ENCODE measurements around the gene RUNX2. TPM values are rescaled to one million over a fixed set of nuclear protein-coding genes. Genes with fewer than 3 reads are reported as not detected.

RUNX2 gene
- total RNA-seq, 1 donor from 2014 or later, result 0.09 TPM

DNA sequence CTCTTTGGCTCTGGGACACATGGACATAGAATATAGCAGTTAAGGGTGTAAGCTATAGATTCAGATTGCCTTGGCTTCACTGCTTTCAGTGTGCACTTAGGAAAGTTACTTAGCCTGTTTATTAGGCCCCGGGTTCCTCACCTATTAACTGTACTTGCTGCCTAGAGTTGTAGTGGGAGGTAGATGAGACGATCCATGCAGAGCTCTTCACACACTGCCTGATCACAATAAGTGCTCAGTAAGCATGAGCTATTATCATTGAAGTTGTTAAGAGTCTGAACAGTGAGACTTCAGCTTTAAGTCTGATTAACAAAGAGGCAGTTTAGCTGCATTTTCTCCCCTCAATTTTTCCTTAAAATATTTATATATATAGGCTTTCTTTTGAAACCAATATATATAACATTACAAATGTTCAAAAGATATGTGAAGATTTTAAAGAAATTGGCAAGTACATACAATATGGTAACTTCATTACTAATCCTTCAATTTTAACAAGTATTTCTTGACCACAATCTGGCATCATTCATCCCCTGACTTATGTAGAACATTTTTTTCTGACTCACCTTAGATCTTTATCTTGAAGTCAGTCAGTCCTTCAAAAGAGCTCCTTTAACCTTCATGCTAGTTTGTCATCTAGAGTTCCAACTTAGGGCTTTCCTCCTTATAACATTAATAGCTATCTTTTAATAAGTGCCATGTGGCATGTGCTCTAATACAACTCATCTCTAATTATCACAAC lies 70.1 kb downstream of the RUNX2 start:
- Histone ChIP-seq H4K20me1 (ENCODE audit: low read depth) (no peaks in the 10 kb centered on the region), H3K9me3 (ENCODE audit: low read depth) (no peaks in the 10 kb centered on the region), H3K9ac (no peak overlapping the region), H3K27me3 (no peaks in the 10 kb centered on the region), H3K4me3 (no peak overlapping the region), H2AFZ (replicated peaks) (no peak overlapping the region), H3K79me2 (ENCODE audit: low read depth) (no peaks in the 10 kb centered on the region), H3K27ac (no peak overlapping the region), H3K4me2 (no peak overlapping the region), H3K36me3 (no peaks in the 10 kb centered on the region), H3F3A (ENCODE audit: low read depth) (no peaks in the 10 kb centered on the region), H3K4me1 (no peaks in the 10 kb centered on the region)
- no peaks in the 10 kb centered on the region for H3K36me3 Mint-ChIP-seq
- H3K4me3 Mint-ChIP-seq, result no peak overlapping the region
- DNase-seq (ENCODE audit: low spot score), result no peak
- H3K4me1 Mint-ChIP-seq, result no peaks in the 10 kb centered on the region
- TF ChIP-seq EZH2phosphoT487 (IDR thresholded peaks at IDR 0.05) (no peak), EZH2 (IDR thresholded peaks at IDR 0.05) (no peak), CTCF (IDR thresholded peaks at IDR 0.05) (no peak)
- no peak overlapping the region for H3K27ac Mint-ChIP-seq
- peaks cover 5% of the 10 kb centered on the region for H3K9me3 Mint-ChIP-seq
- H3K27me3 Mint-ChIP-seq (ENCODE audit: insufficient read depth, low read depth), result no peaks in the 10 kb centered on the region

DNA sequence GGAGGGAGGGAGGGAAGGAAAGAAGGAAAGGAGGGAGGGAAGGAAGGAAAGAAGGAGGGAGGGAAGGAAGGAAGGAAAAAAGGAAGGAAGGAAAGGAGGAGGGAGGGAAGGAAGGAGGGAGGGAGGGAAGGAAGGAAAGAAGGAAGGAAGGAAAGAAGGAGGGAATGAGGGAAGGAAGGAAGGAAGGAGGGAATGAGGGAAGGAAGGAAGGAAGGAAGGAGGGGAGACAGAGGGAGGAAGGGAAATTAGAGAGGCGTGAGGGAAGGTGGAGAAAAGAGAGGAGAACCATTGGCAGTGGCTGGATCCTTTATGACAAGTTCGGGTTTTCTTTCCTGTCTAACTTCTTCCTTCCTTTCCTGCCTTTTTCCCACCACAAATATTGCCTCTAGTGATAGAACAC lies 71.9 kb downstream of the RUNX2 start:
- no peak overlapping the region for H2AFZ ChIP-seq (replicated peaks)
- H3K4me3 ChIP-seq, result no peak overlapping the region

GRCh38 chr6:45411959-45412358 lies 83.8 kb downstream of the RUNX2 start:
- Histone ChIP-seq H3K27me3 (peaks cover 22% of the 10 kb centered on the region), H3F3A (ENCODE audit: low read depth) (no peaks in the 10 kb centered on the region), H3K4me2 (no peak overlapping the region), H2AFZ (replicated peaks) (no peak overlapping the region), H3K36me3 (no peaks in the 10 kb centered on the region), H3K9ac (no peak overlapping the region), H3K27ac (no peak overlapping the region), H3K79me2 (ENCODE audit: low read depth) (no peaks in the 10 kb centered on the region), H3K9me3 (ENCODE audit: low read depth) (no peaks in the 10 kb centered on the region), H3K4me1 (no peaks in the 10 kb centered on the region), H3K4me3 (no peak overlapping the region), H4K20me1 (ENCODE audit: low read depth) (no peaks in the 10 kb centered on the region)
- no peak for TF ChIP-seq EZH2phosphoT487 (IDR thresholded peaks at IDR 0.05)
- TF ChIP-seq CTCF (IDR thresholded peaks at IDR 0.05), result no peak
- TF ChIP-seq EZH2 (IDR thresholded peaks at IDR 0.05), result no peak
- Mint-ChIP-seq H3K27me3 (ENCODE audit: insufficient read depth, low read depth) (no peaks in the 10 kb centered on the region), H3K9me3 (no peaks in the 10 kb centered on the region), H3K4me3 (no peak overlapping the region), H3K27ac (no peak overlapping the region), H3K36me3 (no peaks in the 10 kb centered on the region), H3K4me1 (no peaks in the 10 kb centered on the region)
- no peak for DNase-seq (ENCODE audit: low spot score)

More for the DNA sequence above, 71.9 kb downstream of the RUNX2 start:
- H3K9me3 Mint-ChIP-seq, result no peaks in the 10 kb centered on the region
- no peak overlapping the region for H3K4me2 ChIP-seq
- H3K27ac Mint-ChIP-seq, result no peak overlapping the region
- H3F3A ChIP-seq (ENCODE audit: low read depth), result no peaks in the 10 kb centered on the region
- H3K9me3 ChIP-seq (ENCODE audit: low read depth), result no peaks in the 10 kb centered on the region
- no peak overlapping the region for H3K9ac ChIP-seq
- H3K36me3 Mint-ChIP-seq, result no peaks in the 10 kb centered on the region
- no peak for TF ChIP-seq EZH2 (IDR thresholded peaks at IDR 0.05)
- TF ChIP-seq CTCF (IDR thresholded peaks at IDR 0.05), result no peak
- no peak for TF ChIP-seq EZH2phosphoT487 (IDR thresholded peaks at IDR 0.05)
- H3K79me2 ChIP-seq (ENCODE audit: low read depth), result no peaks in the 10 kb centered on the region
- no peaks in the 10 kb centered on the region for H3K27me3 ChIP-seq
- no peaks in the 10 kb centered on the region for H3K4me1 Mint-ChIP-seq
- no peak overlapping the region for H3K4me3 Mint-ChIP-seq
- no peaks in the 10 kb centered on the region for H3K4me1 ChIP-seq
- no peaks in the 10 kb centered on the region for H4K20me1 ChIP-seq (ENCODE audit: low read depth)
- no peak for DNase-seq (ENCODE audit: low spot score)
- H3K27me3 Mint-ChIP-seq (ENCODE audit: insufficient read depth, low read depth), result no peaks in the 10 kb centered on the region
- H3K27ac ChIP-seq, result no peak overlapping the region
- H3K36me3 ChIP-seq, result no peaks in the 10 kb centered on the region
